MCF 10A (cell line): ENCODE results near the gene ENTR1. TPM values are rescaled to one million over a fixed set of nuclear protein-coding genes. Genes with fewer than 3 reads are reported as not detected.

Source experiments
- Bru-seq: library from RNA; stranded (reverse); fragments of 400-500 nt; gene quantifications from one replicate; lab custom pipeline; 2021; lab: Mats Ljungman, UMichigan
- BruChase-seq, 2 experiments: library from RNA; stranded (reverse); fragments of 400-500 nt; gene quantifications; one replicate each; lab custom pipeline; 2021; lab: Mats Ljungman, UMichigan
- BruUV-seq: library from RNA; stranded (reverse); fragments of 400-500 nt; replicated peaks from 2 replicates; lab custom pipeline; 2021; lab: Mats Ljungman, UMichigan
- CTCF ChIA-PET: fragments of 300-600 bp; sonication (Branson Sonifier 250); formaldehyde crosslinking; extraction: SDS; loops from one replicate; lab custom pipeline; 2021; ENCODE audit warnings: antibody characterized with exemption, inconsistent platforms; lab: Yijun Ruan, JAX
- POLR2A ChIA-PET: fragments of 300-600, 350-650 bp; sonication (Branson Sonifier 250); formaldehyde crosslinking; extraction: SDS; loops from one replicate; lab custom pipeline; 2020; ENCODE audit warnings: antibody characterized with exemption, inconsistent platforms; lab: Yijun Ruan, JAX
- DNase-seq: peaks from one replicate; pipeline ENCODE4 v3.0.0-alpha.2; 2018; ENCODE audit not compliant: unreplicated experiment
- H3K27ac Mint-ChIP-seq: one replicate; pipeline ENCODE4 v1.8.0; 2022; ENCODE audit warnings: mild to moderate bottlenecking, low read depth, mixed read lengths; ENCODE audit not compliant: unreplicated experiment
- H3K27me3 Mint-ChIP-seq: one replicate; pipeline ENCODE4 v1.8.0; 2022; ENCODE audit warnings: mixed read lengths; ENCODE audit not compliant: insufficient read depth, unreplicated experiment
- H3K36me3 Mint-ChIP-seq: one replicate; pipeline ENCODE4 v1.8.0; 2022; ENCODE audit warnings: mild to moderate bottlenecking, moderate library complexity, mixed read lengths; ENCODE audit not compliant: insufficient read depth, unreplicated experiment
- H3K4me1 Mint-ChIP-seq: one replicate; pipeline ENCODE4 v1.8.0; 2022; ENCODE audit warnings: mixed read lengths; ENCODE audit not compliant: insufficient read depth, unreplicated experiment
- H3K4me3 Mint-ChIP-seq: one replicate; pipeline ENCODE4 v1.8.0; 2022; ENCODE audit warnings: mild to moderate bottlenecking, moderate library complexity, mixed read lengths; ENCODE audit not compliant: unreplicated experiment
- H3K9me3 Mint-ChIP-seq: one replicate; pipeline ENCODE4 v1.8.0; 2022; ENCODE audit warnings: mixed read lengths; ENCODE audit not compliant: unreplicated experiment
- intact Hi-C: fragments of 100-400 bp; cut with micrococcal nuclease; formaldehyde crosslinking; loops from 2 replicates; pipeline ENCODE4 v1.14.1; 2022
- long read RNA-seq: library from polyadenylated mRNA; stranded (forward); transcript quantifications from one replicate; pipeline ENCODE4 v2.0.0, GENCODE V29; 2022
- total RNA-seq: library from RNA; stranded (reverse); gene quantifications from 2 replicates; pipeline ENCODE4 v1.2.3, GENCODE V29; 2022
- TF ChIP-seq, protein P1 (sequence below): fragments of 200-600 bp; IDR thresholded peaks from one replicate; pipeline ENCODE4 v1.8.0; 2022; ENCODE audit warnings: antibody characterized with exemption, mild to moderate bottlenecking; ENCODE audit not compliant: unreplicated experiment

The ENTR1 gene
- total RNA-seq (58.9 and 82.2 TPM in 2 replicates), Bru-seq, nascent RNA (percentile 59 among the genes with signal in this experiment), BruChase-seq, experiment 1, labeled RNA remaining after a 6-hour chase (percentile 81 among the genes with signal in this experiment), BruChase-seq, experiment 2, labeled RNA remaining after a 2-hour chase (percentile 74 among the genes with signal in this experiment)
- long read RNA-seq, transcript ENTR1-204 (8 exons, 2,129 nt): major isoform, 43 of 136 reads
- long read RNA-seq, transcript ENTR1-202 (10 exons, 2,304 nt): minor isoform, 9 of 136 reads
- long read RNA-seq, transcript ENTR1-201 (9 exons, 2,314 nt): minor isoform, 22 of 136 reads
- long read RNA-seq, partial matches to known transcripts: 22 of 136 reads
- long read RNA-seq, other reads (novel, unspliced or antisense): 38 of 136 reads

DNA sequence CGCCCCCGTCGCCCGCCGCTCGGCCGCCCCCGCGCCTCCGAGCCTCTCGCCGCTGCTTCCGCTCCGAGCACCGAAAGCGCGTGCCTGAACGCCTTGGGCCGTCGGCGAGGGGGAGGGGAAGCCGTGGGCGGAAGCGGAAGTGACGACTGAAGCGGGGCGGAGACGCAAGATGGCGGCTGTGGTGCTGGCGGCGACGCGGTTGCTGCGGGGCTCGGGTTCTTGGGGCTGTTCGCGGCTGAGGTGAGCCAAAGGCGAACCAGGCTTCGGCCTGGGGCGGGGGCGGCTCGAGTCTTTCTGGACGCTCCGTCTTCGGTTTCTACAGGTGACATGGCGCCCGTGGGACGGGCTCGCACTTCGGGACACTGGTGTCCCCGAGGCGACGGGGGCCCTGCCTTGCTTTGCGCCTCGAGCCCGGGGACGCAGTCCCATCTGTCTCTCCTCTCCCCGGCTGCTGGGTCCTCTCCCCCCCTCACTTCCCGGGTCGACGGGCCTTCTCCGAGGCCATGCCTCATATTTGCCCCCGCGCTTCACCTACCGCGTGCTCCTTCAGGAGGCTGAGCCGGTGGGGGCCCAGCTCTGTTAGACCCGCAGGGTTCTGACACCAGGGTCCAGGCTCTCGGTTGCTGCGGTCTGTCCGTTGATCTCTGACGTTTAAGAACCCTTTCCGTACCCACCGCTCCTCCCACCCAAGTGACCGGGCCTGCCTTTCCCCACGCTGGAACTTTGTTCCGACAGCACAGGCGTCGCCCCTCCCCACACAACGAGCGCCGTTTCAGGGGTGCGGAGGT lies at the start of gene ENTR1, which contains the start of gene PMPCA:
Gene ENTR1, minus strand, starts transcription at position 115 of the 788 bp plus-strand sequence. CDS start 217 bp downstream, outside the sequence.
Gene PMPCA, plus strand, starts transcription at position 159 of the 788 bp plus-strand sequence. Its CDS starts 11 bp downstream, at position 170.
- peak within 1 kb of the TSS; percentile 97 for H3K27ac Mint-ChIP-seq
- ChIA-PET POLR2A (interaction anchor here (0.5 to 5.1 kb wide), 13 partner anchors 9 to 302 kb away, joined by 3 to 37 read pairs (median 3); partner anchors contain the start of genes DNLZ, INPP5E and SNAPC4), CTCF (interaction anchor here (0.6 to 1.7 kb wide), 4 partner anchors 10 to 75 kb away, joined by 3 to 14 read pairs (median 3); no protein-coding TSS in a partner anchor)
- no TSS peak for BruUV-seq
- peaks cover 19% of the 10 kb centered on the region for H3K4me1 Mint-ChIP-seq
- intact Hi-C loops: no loop called here
- peaks cover 63% of the 10 kb centered on the region for H3K36me3 Mint-ChIP-seq
- H3K27me3 Mint-ChIP-seq: no peaks in the 10 kb centered on the region
- TF ChIP-seq, protein P1, sequence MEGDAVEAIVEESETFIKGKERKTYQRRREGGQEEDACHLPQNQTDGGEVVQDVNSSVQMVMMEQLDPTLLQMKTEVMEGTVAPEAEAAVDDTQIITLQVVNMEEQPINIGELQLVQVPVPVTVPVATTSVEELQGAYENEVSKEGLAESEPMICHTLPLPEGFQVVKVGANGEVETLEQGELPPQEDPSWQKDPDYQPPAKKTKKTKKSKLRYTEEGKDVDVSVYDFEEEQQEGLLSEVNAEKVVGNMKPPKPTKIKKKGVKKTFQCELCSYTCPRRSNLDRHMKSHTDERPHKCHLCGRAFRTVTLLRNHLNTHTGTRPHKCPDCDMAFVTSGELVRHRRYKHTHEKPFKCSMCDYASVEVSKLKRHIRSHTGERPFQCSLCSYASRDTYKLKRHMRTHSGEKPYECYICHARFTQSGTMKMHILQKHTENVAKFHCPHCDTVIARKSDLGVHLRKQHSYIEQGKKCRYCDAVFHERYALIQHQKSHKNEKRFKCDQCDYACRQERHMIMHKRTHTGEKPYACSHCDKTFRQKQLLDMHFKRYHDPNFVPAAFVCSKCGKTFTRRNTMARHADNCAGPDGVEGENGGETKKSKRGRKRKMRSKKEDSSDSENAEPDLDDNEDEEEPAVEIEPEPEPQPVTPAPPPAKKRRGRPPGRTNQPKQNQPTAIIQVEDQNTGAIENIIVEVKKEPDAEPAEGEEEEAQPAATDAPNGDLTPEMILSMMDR: no peak
- DNase-seq: peak; percentile 90
- H3K9me3 Mint-ChIP-seq: no peaks in the 10 kb centered on the region
- H3K4me3 Mint-ChIP-seq: peak within 1 kb of the TSS; percentile 96

DNA sequence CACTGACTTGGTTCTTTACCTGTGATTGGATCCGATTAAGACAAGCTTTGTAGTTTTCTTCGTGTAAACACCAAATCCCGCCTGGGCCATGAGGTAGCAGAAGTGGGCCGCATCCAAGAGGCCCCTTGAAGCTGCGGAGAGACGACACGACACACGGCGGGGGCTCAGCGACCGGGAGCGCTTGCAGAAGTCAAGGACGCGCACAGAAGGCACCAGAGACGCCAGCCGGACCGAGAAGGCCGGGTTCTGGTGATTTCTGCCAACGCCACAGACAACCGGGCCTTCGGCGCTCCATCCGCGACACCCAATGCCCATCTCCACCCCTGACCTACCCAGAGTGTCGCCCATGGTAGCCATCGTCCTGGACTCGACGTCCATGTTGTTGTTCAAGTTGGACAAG lies 49.0 kb upstream of the ENTR1 start:
- TF ChIP-seq, protein P1: no peak
- no peak for DNase-seq
- Mint-ChIP-seq H3K9me3 (no peaks in the 10 kb centered on the region), H3K27ac (no peak overlapping the region), H3K36me3 (peaks cover 95% of the 10 kb centered on the region), H3K4me1 (no peaks in the 10 kb centered on the region), H3K27me3 (no peaks in the 10 kb centered on the region), H3K4me3 (no peak overlapping the region)
- BruUV-seq: no TSS peak
- CTCF ChIA-PET: interaction anchor here (1.0 to 1.4 kb wide), 3 partner anchors 16 to 266 kb away, joined by 3 read pairs; no protein-coding TSS in a partner anchor
- intact Hi-C loops: no loop called here
- POLR2A ChIA-PET: interaction anchor here (0.5 kb wide), 1 partner anchor 471 kb away, joined by 3 read pairs; no protein-coding TSS in a partner anchor

- Mint-ChIP-seq H3K27ac (no peak overlapping the region), H3K9me3 (no peaks in the 10 kb centered on the region), H3K4me3 (no peak overlapping the region), H3K4me1 (no peaks in the 10 kb centered on the region), H3K36me3 (peaks cover 97% of the 10 kb centered on the region), H3K27me3 (no peaks in the 10 kb centered on the region)
- ChIA-PET POLR2A (interaction anchor here (1.5 kb wide), 1 partner anchor 12 kb away, joined by 3 read pairs; no protein-coding TSS in a partner anchor), CTCF (no interaction called here)
- intact Hi-C loops: no loop called here
- BruUV-seq: no TSS peak
- TF ChIP-seq, protein P1: no peak
- DNase-seq: no peak
Observed at GRCh38 chr9:136457326-136457725, 46.9 kb upstream of the ENTR1 start.
